GM10266 (cell line): ENCODE data around the gene ABCC1.

Source experiments
- DNase-seq: peaks from one replicate; pipeline ENCODE4 v3.0.0; 2012; ENCODE audit errors: extremely low spot score
- TF ChIP-seq, protein P1 (sequence below): IDR thresholded peaks from 2 replicates; pipeline ENCODE4 v1.5.1; 2012; ENCODE audit warnings: mild to moderate bottlenecking, low read depth; ENCODE audit not compliant: control insufficient read depth, insufficient read depth; ENCODE audit errors: missing control alignments

Gene ABCC1

DNA sequence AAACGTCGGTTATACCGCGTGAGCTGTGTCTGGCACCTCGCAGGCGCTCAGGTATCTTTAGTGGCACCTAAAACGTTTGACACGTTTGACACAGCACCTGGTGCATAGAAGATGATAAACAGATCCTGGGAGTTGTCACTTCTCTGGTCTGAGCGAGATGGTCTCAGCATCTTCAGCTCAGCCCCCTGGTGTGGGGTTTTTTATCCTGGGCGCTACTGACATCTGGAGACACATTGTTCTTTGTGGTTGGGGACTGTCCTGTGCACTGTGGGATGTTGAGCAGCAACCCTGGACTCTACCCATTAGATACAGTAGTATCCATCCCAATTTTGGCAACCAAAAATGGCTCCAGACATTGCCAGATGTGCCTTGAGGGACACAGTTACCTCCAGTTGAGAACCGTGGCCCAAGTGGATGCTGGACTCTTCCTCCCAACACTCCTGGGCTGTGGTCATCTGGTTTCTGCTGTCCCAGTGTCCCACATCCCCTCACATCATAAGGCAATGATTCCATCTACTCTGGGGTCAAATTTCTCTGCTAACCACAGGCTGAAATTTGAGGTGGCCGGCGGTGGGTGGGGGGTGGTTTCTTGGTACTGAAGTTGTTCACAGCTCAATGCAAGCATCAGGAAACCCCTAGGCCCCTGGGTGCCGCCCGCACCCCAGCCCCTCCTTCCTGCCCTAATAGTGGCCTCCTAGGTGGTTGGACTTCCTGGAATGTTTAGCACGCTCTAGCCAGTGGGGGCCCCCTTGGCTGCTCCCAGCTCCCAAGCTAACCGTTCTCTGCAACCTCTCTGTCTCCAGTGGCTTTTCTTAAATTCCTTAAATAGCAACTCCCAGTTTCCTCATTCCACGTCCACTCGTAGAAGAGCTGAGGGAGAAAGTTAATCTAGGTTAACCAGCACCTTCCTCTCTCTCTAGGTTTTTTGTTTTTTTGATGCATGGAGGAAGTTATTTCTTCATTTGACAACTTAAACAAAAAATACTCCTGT, 124.8 kb downstream of the ABCC1 start:
- TF ChIP-seq, protein P1, sequence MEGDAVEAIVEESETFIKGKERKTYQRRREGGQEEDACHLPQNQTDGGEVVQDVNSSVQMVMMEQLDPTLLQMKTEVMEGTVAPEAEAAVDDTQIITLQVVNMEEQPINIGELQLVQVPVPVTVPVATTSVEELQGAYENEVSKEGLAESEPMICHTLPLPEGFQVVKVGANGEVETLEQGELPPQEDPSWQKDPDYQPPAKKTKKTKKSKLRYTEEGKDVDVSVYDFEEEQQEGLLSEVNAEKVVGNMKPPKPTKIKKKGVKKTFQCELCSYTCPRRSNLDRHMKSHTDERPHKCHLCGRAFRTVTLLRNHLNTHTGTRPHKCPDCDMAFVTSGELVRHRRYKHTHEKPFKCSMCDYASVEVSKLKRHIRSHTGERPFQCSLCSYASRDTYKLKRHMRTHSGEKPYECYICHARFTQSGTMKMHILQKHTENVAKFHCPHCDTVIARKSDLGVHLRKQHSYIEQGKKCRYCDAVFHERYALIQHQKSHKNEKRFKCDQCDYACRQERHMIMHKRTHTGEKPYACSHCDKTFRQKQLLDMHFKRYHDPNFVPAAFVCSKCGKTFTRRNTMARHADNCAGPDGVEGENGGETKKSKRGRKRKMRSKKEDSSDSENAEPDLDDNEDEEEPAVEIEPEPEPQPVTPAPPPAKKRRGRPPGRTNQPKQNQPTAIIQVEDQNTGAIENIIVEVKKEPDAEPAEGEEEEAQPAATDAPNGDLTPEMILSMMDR = no peak
- no peak for DNase-seq

GRCh38 chr16:16075488-16076422, 126.3 kb downstream of the ABCC1 start:
- DNase-seq = no peak
- TF ChIP-seq, protein P1 = no peak

DNA sequence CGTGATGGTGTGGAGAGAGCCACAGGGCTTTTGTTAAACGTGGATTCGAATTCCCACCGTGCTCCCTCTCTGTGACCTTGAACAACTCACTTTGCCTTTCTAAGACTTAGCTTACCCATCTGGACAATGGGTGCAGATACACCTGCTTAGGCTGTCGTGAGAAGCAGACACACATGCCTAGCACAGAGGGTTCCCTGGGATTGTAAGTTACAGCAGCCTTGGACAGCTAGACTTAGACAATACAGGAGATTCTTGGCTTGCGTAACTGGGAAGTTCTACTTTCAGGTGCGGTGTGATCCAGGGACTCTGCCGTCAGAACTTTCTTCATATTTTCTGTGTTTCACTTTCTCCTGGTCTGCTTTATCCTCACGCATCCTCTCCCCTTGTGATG, 127.0 kb downstream of the ABCC1 start:
- TF ChIP-seq, protein P1 = no peak
- no peak for DNase-seq

DNA sequence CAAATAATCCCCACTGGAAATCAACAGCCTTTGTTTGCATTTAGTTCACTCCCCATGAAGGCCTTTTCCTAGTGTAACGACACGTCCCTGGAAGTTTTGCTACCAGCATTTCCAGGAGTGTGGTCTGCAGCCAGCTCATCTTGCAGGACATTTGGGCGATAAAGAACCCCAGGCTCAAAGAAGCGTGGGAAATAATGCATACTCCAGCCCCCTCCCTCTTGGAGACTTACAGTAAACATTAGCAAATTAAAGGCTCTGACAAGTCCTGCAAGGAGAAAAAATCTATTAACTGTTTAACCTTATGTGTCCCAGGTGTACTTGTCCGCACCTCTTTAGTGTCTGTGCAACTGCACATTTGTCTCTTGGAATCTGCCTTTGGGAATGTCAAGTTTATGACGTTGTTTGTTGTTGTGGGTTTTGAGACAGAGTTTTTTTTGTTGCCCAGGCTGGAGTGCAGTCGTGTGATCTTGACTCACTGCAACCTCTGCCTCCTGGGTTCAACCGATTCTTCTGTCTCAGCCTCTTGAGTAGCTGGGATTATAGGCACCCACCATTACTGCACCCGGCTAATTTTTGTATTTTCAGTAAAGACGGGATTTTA, 131.1 kb downstream of the ABCC1 start:
- TF ChIP-seq, protein P1 = no peak
- DNase-seq = no peak

DNA sequence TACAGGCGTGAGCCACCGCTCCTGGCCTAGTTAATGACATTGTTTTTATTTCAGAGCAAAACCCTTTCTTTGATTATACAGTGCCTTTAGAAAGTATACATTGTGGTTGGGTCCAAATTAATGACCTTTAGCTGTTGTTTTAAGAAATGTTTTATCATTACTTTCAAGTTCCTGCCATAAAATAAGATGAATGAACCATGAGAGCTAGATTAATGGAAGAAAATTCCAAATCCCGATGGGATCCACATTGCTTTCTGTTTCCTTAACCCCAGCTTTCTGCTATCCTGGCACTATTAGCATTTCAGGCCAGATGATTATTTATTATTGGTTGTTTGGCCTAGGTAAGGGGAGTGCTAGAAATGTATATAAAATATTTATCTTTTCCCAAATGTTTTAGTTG, 131.7 kb downstream of the ABCC1 start:
- TF ChIP-seq, protein P1 = no peak
- DNase-seq = no peak

- no peak for DNase-seq
- TF ChIP-seq, protein P1 = no peak
Observed at GRCh38 chr16:16082255-16082654, 132.8 kb downstream of the ABCC1 start.
